OCI-LY3 (cell line): Measurements from ENCODE around the gene DNAH11.

Experiments
- H2AFZ ChIP-seq: fragments of 200-600, 300-600 bp; shearing (Covaris generic); 2 replicates; pipeline ENCODE4 v1.6.0; 2014; ENCODE audit warnings: antibody characterized with exemption, low read depth, low read length
- H3K27ac ChIP-seq: fragments of 200-600, 300-600 bp; sonication (generic); 2 replicates; pipeline ENCODE4 v1.5.1; 2014; ENCODE audit warnings: mild to moderate bottlenecking, low read length, moderate library complexity, mixed read lengths
- H3K27me3 ChIP-seq: fragments of 200-600, 300-600 bp; sonication (generic); 2 replicates; pipeline ENCODE4 v1.6.1; 2014; ENCODE audit warnings: low read depth, low read length, mixed read lengths
- H3K36me3 ChIP-seq: fragments of 200-600, 300-600 bp; sonication (generic); replicated peaks from 2 replicates; pipeline ENCODE3; 2014; ENCODE audit warnings: low read depth, low read length, mixed read lengths
- H3K4me1 ChIP-seq: fragments of 300-600, 200-600 bp; sonication (generic); 2 replicates; pipeline ENCODE4 v1.6.1; 2014; ENCODE audit warnings: low read length, mixed read lengths
- H3K4me2 ChIP-seq: fragments of 200-600, 300-600 bp; sonication (generic); 2 replicates; pipeline ENCODE4 v1.6.1; 2014; ENCODE audit warnings: low read length, mixed read lengths
- H3K4me3 ChIP-seq: fragments of 300-600, 200-600 bp; sonication (generic); 2 replicates; pipeline ENCODE4 v1.5.1; 2014; ENCODE audit warnings: antibody characterized with exemption, mild to moderate bottlenecking, low read length, moderate library complexity
- H3K79me2 ChIP-seq: fragments of 300-600, 200-600 bp; shearing (Covaris generic); 2 replicates; pipeline ENCODE4 v1.6.1; 2014; ENCODE audit warnings: mild to moderate bottlenecking, low read length, mixed read lengths
- H3K9ac ChIP-seq: fragments of 300-600, 200-600 bp; shearing (Covaris generic); 2 replicates; pipeline ENCODE4 v1.6.0; 2014; ENCODE audit warnings: mild to moderate bottlenecking, low read length, moderate library complexity
- H3K9me3 ChIP-seq: fragments of 200-600, 300-600 bp; shearing (Covaris generic); 2 replicates; pipeline ENCODE4 v1.6.1; 2014; ENCODE audit warnings: low read length, mixed read lengths; ENCODE audit not compliant: insufficient read depth
- H4K20me1 ChIP-seq: fragments of 200-600, 300-600 bp; sonication (generic); 2 replicates; pipeline ENCODE4 v1.6.1; 2016; ENCODE audit warnings: low read length, mixed read lengths; ENCODE audit not compliant: insufficient read depth
- EZH2phosphoT487 ChIP-seq: fragments of 200-600 bp; shearing (Covaris generic); IDR thresholded peaks from 2 replicates; pipeline ENCODE4 v1.6.1; 2018; ENCODE audit warnings: antibody characterized with exemption, mixed run types, low read depth
- TF ChIP-seq, protein P1 (sequence below): fragments of 200-600, 300-600 bp; sonication (generic); IDR thresholded peaks from 2 replicates; pipeline ENCODE4 v1.5.1; 2014; ENCODE audit warnings: antibody characterized with exemption, low read length, low read depth

DNAH11 gene

DNA sequence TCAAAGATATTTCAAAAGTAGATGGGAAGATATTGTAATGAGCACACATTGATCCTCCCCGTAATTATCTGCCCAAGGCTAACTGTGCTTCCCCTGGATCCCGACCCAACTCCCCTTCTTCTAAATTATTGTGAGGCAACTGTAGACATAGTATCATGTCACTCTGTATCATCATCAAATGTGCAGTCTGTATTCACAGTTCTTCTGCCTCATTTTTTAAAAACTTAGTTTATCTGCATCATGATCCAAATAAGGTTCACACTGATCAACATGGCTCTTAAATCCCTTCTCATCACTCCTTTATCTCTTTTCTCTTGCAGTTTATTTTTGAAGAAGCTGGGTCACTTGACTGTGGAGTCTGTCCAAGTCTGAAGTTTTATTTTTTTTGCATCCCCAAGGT lies 375.4 kb downstream of the DNAH11 start:
- no peaks in the 10 kb centered on the region for H3K27me3 ChIP-seq
- H2AFZ ChIP-seq, result no peak overlapping the region
- TF ChIP-seq, protein P1, sequence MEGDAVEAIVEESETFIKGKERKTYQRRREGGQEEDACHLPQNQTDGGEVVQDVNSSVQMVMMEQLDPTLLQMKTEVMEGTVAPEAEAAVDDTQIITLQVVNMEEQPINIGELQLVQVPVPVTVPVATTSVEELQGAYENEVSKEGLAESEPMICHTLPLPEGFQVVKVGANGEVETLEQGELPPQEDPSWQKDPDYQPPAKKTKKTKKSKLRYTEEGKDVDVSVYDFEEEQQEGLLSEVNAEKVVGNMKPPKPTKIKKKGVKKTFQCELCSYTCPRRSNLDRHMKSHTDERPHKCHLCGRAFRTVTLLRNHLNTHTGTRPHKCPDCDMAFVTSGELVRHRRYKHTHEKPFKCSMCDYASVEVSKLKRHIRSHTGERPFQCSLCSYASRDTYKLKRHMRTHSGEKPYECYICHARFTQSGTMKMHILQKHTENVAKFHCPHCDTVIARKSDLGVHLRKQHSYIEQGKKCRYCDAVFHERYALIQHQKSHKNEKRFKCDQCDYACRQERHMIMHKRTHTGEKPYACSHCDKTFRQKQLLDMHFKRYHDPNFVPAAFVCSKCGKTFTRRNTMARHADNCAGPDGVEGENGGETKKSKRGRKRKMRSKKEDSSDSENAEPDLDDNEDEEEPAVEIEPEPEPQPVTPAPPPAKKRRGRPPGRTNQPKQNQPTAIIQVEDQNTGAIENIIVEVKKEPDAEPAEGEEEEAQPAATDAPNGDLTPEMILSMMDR, result no peak
- TF ChIP-seq EZH2phosphoT487, result no peak
- no peak overlapping the region for H3K4me2 ChIP-seq
- peaks cover 77% of the 10 kb centered on the region for H4K20me1 ChIP-seq
- H3K36me3 ChIP-seq, result peaks cover 16% of the 10 kb centered on the region
- H3K4me1 ChIP-seq, result peaks cover 21% of the 10 kb centered on the region
- no peak overlapping the region for H3K27ac ChIP-seq
- peaks cover 73% of the 10 kb centered on the region for H3K79me2 ChIP-seq
- no peak overlapping the region for H3K9ac ChIP-seq
- no peak overlapping the region for H3K4me3 ChIP-seq
- no peaks in the 10 kb centered on the region for H3K9me3 ChIP-seq

DNA sequence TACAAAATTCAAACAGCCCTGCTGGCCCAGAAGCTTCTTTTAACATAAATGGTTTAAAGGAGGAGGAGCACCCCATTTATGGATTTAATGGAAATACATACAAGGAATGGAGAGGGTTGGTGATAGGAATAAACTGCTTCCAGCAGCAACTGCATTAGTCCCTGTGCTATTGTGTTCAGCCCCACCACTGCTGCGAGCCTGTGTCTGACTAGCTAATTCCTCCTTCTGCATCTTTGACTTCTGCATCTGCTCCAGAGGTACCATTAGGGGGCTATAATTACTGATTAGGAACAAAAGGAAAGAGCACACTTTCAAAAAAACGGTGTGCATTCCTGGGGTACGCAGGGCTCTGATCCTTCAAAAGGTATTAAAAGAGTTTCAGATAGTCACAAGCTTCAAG lies 378.1 kb downstream of the DNAH11 start:
- Histone ChIP-seq H3K36me3 (peaks cover 4% of the 10 kb centered on the region), H3K4me1 (no peaks in the 10 kb centered on the region), H3K9me3 (no peaks in the 10 kb centered on the region), H3K79me2 (peaks cover 87% of the 10 kb centered on the region), H3K9ac (no peak overlapping the region), H3K4me2 (no peak overlapping the region), H3K27ac (no peak overlapping the region), H2AFZ (no peak overlapping the region), H3K4me3 (no peak overlapping the region), H3K27me3 (no peaks in the 10 kb centered on the region), H4K20me1 (peaks cover 87% of the 10 kb centered on the region)
- TF ChIP-seq EZH2phosphoT487, result no peak
- TF ChIP-seq, protein P1, result no peak

DNA sequence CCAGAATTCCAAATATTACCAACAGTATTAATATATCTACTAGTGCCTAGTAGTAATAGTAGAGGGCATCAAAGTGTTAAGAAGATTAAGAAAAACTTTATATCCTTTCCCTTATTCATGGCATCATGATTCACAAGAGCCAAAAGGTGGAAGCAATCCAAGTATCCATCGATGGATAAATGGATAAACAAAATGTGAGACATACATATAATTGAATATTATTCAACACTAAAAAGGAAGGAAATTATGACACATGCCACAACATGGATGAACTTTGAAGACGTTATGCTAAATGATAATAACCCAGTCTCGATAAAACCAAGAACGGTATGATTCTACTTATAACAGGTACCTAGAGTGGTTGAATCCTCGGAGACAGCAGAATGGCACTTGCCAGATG lies 379.8 kb downstream of the DNAH11 start:
- H4K20me1 ChIP-seq, result peaks cover 93% of the 10 kb centered on the region
- H3K4me1 ChIP-seq, result no peaks in the 10 kb centered on the region
- no peak for TF ChIP-seq EZH2phosphoT487
- TF ChIP-seq, protein P1, result no peak
- peaks cover 99% of the 10 kb centered on the region for H3K79me2 ChIP-seq
- no peak overlapping the region for H3K4me3 ChIP-seq
- no peak overlapping the region for H3K9ac ChIP-seq
- no peak overlapping the region for H3K27ac ChIP-seq
- H3K9me3 ChIP-seq, result no peaks in the 10 kb centered on the region
- no peaks in the 10 kb centered on the region for H3K27me3 ChIP-seq
- no peak overlapping the region for H3K4me2 ChIP-seq
- no peak overlapping the region for H2AFZ ChIP-seq
- H3K36me3 ChIP-seq, result peaks cover 7% of the 10 kb centered on the region

DNA sequence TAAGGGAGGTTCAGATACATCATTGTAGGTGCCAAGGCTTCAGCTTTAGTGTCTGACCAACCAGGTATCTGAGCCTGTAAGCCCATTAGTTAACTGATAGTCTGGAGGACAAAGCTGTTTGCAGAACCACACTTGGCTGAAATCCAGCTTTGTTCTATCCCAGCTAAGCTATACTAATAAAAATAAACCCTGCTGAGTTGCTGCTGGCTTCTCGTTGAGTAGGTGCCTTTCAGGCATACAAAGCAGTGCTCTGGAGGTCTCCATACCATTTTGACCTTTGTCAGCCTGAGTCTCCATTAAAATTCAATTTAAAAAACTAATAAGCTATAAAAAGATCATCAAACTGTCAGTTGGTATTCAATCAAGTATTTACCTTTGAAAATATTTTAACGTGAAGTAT lies 380.8 kb downstream of the DNAH11 start:
- no peaks in the 10 kb centered on the region for H3K4me1 ChIP-seq
- no peaks in the 10 kb centered on the region for H3K27me3 ChIP-seq
- TF ChIP-seq, protein P1, result no peak
- TF ChIP-seq EZH2phosphoT487, result no peak
- H2AFZ ChIP-seq, result no peak overlapping the region
- no peak overlapping the region for H3K9ac ChIP-seq
- no peak overlapping the region for H3K4me2 ChIP-seq
- no peaks in the 10 kb centered on the region for H3K9me3 ChIP-seq
- H3K4me3 ChIP-seq, result no peak overlapping the region
- H3K27ac ChIP-seq, result no peak overlapping the region
- peaks cover 95% of the 10 kb centered on the region for H3K79me2 ChIP-seq
- H4K20me1 ChIP-seq, result peaks cover 88% of the 10 kb centered on the region
- H3K36me3 ChIP-seq, result peaks cover 8% of the 10 kb centered on the region
